ENCODE measurements around the gene SYNE1.
"Not testable (repeated sequence)": the region's sequence is repeated elsewhere in the genome, so short reads cannot be mapped to it uniquely, and the experiment has no call there.

SYNE1 gene

GRCh38 chr6:152630832-152631231 is 6.3 kb downstream of the SYNE1 start:
- FAIRE-seq (no peak), DNase-seq (ENCODE audit: extremely low spot score, insufficient read length, low read depth) (no peak)

DNA sequence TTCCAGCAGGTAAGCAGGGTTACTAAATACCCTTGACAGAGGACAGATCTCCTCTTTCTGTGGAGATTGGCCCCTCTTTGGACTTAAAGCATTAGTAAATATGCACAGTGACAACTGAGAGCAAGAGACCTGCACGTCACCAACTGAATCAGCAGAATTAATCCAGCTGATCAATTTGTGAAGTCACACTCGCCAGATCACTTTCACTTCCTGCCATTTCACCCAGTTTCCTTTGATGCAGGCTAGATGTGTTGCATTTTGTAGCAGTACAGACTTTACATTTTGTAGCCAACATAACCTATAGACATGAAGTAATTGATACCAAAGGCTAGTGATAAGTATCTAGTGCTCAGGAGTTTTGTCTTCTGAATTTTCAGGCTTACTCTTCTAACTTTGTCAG is 11.9 kb downstream of the SYNE1 start:
- FAIRE-seq (no peak), DNase-seq (ENCODE audit: extremely low spot score, insufficient read length, low read depth) (no peak)

DNA sequence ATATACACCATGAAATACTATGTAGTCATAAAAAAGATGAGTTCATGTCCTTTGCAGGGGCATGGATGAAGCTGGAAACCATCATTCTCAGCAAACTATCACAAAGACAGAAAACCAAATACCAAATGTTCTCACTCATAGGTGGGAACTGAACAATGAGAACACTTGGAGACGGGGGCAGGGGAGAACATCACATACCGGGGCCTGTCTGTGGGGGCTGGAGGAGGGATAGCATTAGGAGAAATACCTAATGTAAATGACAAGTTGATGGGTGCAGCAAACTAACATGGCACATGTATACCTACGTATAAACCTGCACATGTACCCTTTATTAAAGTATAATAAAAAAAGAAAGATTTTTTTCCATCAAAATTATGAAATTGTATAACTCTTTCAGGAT is 22.4 kb downstream of the SYNE1 start:
- FAIRE-seq; DNase-seq (ENCODE audit: extremely low spot score, insufficient read length, low read depth): not testable (repeated sequence)

- no peak for FAIRE-seq
- no peak for DNase-seq (ENCODE audit: extremely low spot score, insufficient read length, low read depth)
Measured at GRCh38 chr6:152609125-152609670, 28.0 kb downstream of the SYNE1 start.

- DNase-seq (ENCODE audit: extremely low spot score, insufficient read length, low read depth) (no peak), FAIRE-seq (no peak)
Measured at GRCh38 chr6:152605941-152606340, 31.2 kb downstream of the SYNE1 start.

DNA sequence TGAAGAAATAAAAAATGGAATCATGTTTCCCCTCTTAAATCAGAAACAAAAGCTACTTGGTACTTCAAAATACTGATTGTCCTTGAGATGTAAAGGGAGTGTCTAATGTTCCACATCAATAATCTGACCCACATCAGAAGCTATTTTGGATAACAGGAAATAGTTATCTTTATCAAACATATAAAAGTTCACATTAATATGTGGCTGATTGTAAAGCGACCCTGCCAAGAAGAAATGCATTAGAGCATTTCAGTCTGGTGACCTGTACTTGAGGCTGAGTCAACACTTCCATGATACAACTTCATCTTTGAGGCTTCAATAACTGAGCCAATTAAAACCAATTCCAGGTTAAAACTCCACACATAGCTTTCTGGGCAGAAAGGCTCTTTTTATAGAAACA is 31.8 kb downstream of the SYNE1 start:
- no peak for DNase-seq (ENCODE audit: extremely low spot score, insufficient read length, low read depth)
- no peak for FAIRE-seq

GRCh38 chr6:152603911-152604310 is 33.3 kb downstream of the SYNE1 start:
- no peak for FAIRE-seq
- no peak for DNase-seq (ENCODE audit: extremely low spot score, insufficient read length, low read depth)

GRCh38 chr6:152600022-152600421 is 37.1 kb downstream of the SYNE1 start:
- FAIRE-seq (no peak), DNase-seq (ENCODE audit: extremely low spot score, insufficient read length, low read depth) (no peak)

DNA sequence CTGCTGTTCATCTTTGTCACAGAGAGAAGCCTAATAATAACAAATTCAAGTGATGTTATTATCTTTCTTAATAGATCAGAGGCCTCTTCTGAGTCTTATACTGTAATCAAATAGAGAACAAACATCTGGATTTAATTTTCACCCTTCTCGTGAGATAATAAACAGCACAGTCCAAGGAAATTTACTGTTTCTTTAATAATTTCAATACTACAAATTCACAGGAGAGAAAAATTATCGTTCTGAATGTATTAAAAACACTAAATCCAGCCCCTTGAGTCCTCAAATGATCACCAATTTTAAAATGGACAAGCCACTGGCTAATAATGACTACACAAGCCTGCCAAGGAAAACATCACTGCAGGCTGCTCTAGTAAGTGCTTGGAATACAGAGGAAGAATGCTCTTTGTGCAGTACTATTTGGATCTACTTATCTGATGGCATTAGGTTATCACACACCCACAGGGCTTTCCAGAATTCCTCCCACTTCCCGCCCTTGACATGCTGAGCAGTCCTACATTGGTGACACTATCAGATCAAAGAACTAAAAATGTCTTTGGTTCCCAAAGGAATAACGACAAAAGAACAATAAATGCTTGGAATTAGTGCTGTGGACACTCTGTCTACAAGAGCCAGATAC is 38.1 kb downstream of the SYNE1 start:
- no peak for DNase-seq (ENCODE audit: extremely low spot score, insufficient read length, low read depth)
- no peak for FAIRE-seq

GRCh38 chr6:152598421-152598820 is 38.7 kb downstream of the SYNE1 start:
- FAIRE-seq (no peak), DNase-seq (ENCODE audit: extremely low spot score, insufficient read length, low read depth) (no peak)

GRCh38 chr6:152596726-152597125 is 40.4 kb downstream of the SYNE1 start:
- no peak for DNase-seq (ENCODE audit: extremely low spot score, insufficient read length, low read depth)
- no peak for FAIRE-seq

- FAIRE-seq: no peak
- no peak for DNase-seq (ENCODE audit: extremely low spot score, insufficient read length, low read depth)
Measured at GRCh38 chr6:152595499-152595898, 41.7 kb downstream of the SYNE1 start.

DNA sequence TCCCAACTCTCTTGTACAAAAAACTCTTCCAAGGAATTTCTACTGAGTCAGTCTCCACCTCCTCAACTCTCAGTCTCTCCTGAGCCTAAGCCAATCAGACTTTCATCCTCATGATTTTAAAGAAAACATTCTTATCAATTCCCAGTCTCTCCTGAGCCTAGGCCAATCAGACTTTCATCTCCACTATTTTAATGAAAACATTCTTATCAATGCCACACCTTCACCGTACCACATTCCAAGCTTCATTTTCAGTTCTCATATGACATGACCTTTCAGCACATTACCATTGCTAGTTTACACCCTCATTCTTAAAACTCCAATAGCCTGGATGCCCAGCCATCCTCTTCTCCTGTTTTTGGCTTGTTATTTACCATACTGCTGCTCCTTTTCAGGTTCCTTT is 42.5 kb downstream of the SYNE1 start:
- FAIRE-seq (no peak), DNase-seq (ENCODE audit: extremely low spot score, insufficient read length, low read depth) (no peak)

DNA sequence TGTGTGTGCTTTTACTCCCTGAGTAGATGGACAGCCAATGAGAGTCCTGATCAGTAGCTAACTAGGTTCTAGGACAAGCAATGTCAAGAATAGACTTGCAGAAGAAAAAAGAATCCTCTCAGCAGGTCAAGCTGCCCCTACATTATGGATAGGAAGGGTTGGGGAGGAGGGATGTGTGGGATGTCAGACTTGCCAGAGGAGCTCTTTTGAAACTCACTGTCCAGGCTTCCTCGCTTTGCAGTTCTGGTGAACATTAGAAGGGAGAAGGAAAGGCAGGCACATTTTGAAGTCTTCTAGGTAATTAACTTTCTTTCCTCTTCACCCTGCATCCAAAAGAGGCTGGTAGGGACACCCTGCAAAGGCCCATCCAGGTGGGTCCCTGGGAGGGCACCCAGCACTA is 48.7 kb downstream of the SYNE1 start:
- DNase-seq (ENCODE audit: extremely low spot score, insufficient read length, low read depth) (no peak), FAIRE-seq (no peak)

- no peak for FAIRE-seq
- DNase-seq (ENCODE audit: extremely low spot score, insufficient read length, low read depth): no peak
Measured at GRCh38 chr6:152587473-152587872, 49.7 kb downstream of the SYNE1 start.

- FAIRE-seq (no peak), DNase-seq (ENCODE audit: extremely low spot score, insufficient read length, low read depth) (no peak)
Measured at GRCh38 chr6:152585236-152585635, 51.9 kb downstream of the SYNE1 start.

DNA sequence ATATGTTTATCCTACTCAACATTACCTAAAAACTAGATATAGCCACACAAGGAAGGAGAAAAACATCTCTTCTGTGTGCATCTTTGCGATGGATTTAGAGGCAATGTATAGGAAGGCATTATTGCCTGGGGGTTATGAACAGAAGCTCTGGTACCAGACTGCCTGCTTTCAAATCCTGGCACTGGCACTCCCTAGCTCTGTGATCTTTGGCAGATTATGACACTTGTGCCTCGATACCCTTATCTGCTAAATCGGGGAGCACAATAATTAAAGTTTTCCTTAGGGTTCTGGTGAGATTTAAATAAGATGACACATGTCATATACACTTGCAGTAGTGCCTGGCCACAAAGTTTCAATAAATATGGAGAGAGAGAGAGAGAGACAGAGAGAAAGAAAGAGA is 53.3 kb downstream of the SYNE1 start:
- DNase-seq (ENCODE audit: extremely low spot score, insufficient read length, low read depth) (no peak), FAIRE-seq (no peak)

GRCh38 chr6:152576525-152576924 is 60.6 kb downstream of the SYNE1 start:
- FAIRE-seq: no peak
- no peak for DNase-seq (ENCODE audit: extremely low spot score, insufficient read length, low read depth)

- no peak for DNase-seq (ENCODE audit: extremely low spot score, insufficient read length, low read depth)
- no peak for FAIRE-seq
Measured at GRCh38 chr6:152575621-152576150, 61.5 kb downstream of the SYNE1 start.

DNA sequence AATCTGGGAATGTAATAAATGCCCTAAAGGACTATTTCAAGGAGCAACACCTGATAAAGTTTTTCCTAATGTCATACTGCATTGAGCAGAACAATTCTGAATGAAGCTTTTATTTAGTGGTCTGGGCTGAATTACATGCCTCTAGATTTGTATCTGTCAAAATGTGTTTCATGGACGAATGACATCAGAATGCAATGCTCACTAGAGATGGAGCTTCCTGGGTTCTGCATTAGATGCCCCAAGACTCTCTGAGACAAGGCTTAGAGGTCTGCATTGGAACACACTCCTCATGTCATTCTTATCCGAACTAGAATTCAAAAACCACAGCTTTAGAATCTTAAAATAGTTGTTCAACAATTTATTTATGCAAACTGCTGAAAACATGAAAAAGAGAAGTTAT is 62.0 kb downstream of the SYNE1 start:
- no peak for FAIRE-seq

GRCh38 chr6:152573762-152574161 is 63.4 kb downstream of the SYNE1 start:
- DNase-seq (ENCODE audit: extremely low spot score, insufficient read length, low read depth): no peak
- no peak for FAIRE-seq

More for the DNA sequence above, 62.0 kb downstream of the SYNE1 start:
- DNase-seq (ENCODE audit: extremely low spot score, insufficient read length, low read depth): no peak
